Smooth muscle cell (in vitro differentiated cells): Measurements from ENCODE around the gene PHC3. TPM values are rescaled to one million over a fixed set of nuclear protein-coding genes. Genes with fewer than 3 reads are reported as not detected.

Source experiments
- DNase-seq: peaks from one replicate; lab custom pipeline; 2025; ENCODE audit not compliant: unreplicated experiment; lab: John Stamatoyannopoulos, UW
- H2AFZ ChIP-seq: fragments of 200-600 bp; sonication (generic); 2 replicates; pipeline ENCODE4 v1.6.0; 2016; ENCODE audit warnings: antibody characterized with exemption, low read depth, mild to moderate bottlenecking
- H3F3A ChIP-seq: fragments of 200-600 bp; sonication (generic); 2 replicates; pipeline ENCODE4 v1.6.0; 2017; ENCODE audit warnings: antibody characterized with exemption, low read depth
- H3K27ac ChIP-seq: fragments of 200-600 bp; sonication (generic); 2 replicates; pipeline ENCODE4 v1.5.1; 2016; ENCODE audit warnings: low read depth, mild to moderate bottlenecking
- H3K27me3 ChIP-seq: fragments of 200-600 bp; sonication (generic); 2 replicates; pipeline ENCODE4 v1.6.1; 2016; ENCODE audit warnings: low read depth, mild to moderate bottlenecking
- H3K36me3 ChIP-seq: fragments of 200-600 bp; sonication (generic); 2 replicates; pipeline ENCODE4 v1.5.1; 2016; ENCODE audit warnings: low read depth
- H3K4me1 ChIP-seq: fragments of 200-600 bp; sonication (generic); 2 replicates; pipeline ENCODE4 v1.5.1; 2016; ENCODE audit warnings: low read depth
- H3K4me2 ChIP-seq: fragments of 200-600 bp; sonication (generic); 2 replicates; pipeline ENCODE4 v1.6.0; 2016; ENCODE audit warnings: mild to moderate bottlenecking
- H3K4me3 ChIP-seq: fragments of 200-600 bp; sonication (generic); 2 replicates; pipeline ENCODE4 v1.5.1; 2016; ENCODE audit warnings: mild to moderate bottlenecking
- H3K79me2 ChIP-seq: fragments of 200-600 bp; sonication (generic); 2 replicates; pipeline ENCODE4 v1.6.0; 2016; ENCODE audit warnings: low read depth, mild to moderate bottlenecking
- H3K9ac ChIP-seq: fragments of 200-600 bp; sonication (generic); 2 replicates; pipeline ENCODE4 v1.6.0; 2016; ENCODE audit warnings: low read depth
- H3K9me3 ChIP-seq: fragments of 200-600 bp; sonication (generic); replicated peaks from 2 replicates; pipeline ENCODE4 v1.5.1; 2016; ENCODE audit warnings: low read depth
- H4K20me1 ChIP-seq: fragments of 200-600 bp; sonication (generic); 2 replicates; pipeline ENCODE4 v1.6.0; 2016; ENCODE audit warnings: low read depth
- WGBS: methylation state at CpG from one replicate; pipeline ENCODE4 v1.1.7; 2016; ENCODE audit warnings: low lambda C conversion rate; 5-methylcytosine and 5-hydroxymethylcytosine counted together
- polyA plus RNA-seq: library from polyadenylated mRNA; unstranded; fragments of >200 nt; fragmentation: Nextera tagmentation; extraction: Ambion mirVana; gene quantifications from 2 replicates; pipeline ENCODE4 v1.2.1, GENCODE V29; 2016
- total RNA-seq: library from RNA; depleted of rRNA; stranded (reverse); fragments of >200 nt; gene quantifications from 2 replicates; pipeline ENCODE4 v1.2.3, GENCODE V29; 2014
- TF ChIP-seq, protein P1 (sequence below): fragments of 200-600 bp; sonication (generic); IDR thresholded peaks from 2 replicates; pipeline ENCODE4 v1.5.1; 2017; ENCODE audit warnings: borderline replicate concordance, mild to moderate bottlenecking, antibody characterized with exemption; ENCODE audit not compliant: insufficient read depth, poor library complexity, severe bottlenecking

PHC3 gene
- total and polyA plus RNA-seq, 2 experiments from 2014 or later = 28.8 to 33.1 TPM

DNA sequence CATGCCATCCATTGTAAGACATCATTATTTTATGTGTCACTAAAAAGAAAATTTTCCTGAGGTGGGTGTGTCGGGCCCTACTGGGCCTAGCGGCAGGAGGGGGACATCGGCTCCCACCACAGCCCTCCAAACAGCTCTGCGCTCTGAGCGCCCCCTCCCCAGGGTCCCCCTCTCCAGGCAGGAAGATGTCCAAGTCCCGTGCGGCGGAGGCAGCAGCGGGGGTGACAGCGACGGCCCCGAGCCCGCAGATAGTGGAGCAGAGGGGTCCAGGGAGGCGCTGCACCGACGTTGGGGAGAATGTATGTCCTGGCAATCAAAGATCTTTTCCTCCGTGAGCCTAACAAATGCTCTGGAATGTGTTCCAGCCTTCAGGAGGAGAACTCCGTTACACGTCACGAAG is 119.5 kb downstream of the PHC3 start:
- no peaks in the 10 kb centered on the region for H3K4me1 ChIP-seq
- H3K9me3 ChIP-seq = no peaks in the 10 kb centered on the region
- H4K20me1 ChIP-seq = no peaks in the 10 kb centered on the region
- H3K27ac ChIP-seq = no peak overlapping the region
- H3K4me2 ChIP-seq = no peak overlapping the region
- no peak overlapping the region for H3K4me3 ChIP-seq
- no peaks in the 10 kb centered on the region for H3F3A ChIP-seq
- WGBS = 97% methylated on average over 20 of the region's 20 CpGs
- no peaks in the 10 kb centered on the region for H3K36me3 ChIP-seq
- TF ChIP-seq, protein P1, sequence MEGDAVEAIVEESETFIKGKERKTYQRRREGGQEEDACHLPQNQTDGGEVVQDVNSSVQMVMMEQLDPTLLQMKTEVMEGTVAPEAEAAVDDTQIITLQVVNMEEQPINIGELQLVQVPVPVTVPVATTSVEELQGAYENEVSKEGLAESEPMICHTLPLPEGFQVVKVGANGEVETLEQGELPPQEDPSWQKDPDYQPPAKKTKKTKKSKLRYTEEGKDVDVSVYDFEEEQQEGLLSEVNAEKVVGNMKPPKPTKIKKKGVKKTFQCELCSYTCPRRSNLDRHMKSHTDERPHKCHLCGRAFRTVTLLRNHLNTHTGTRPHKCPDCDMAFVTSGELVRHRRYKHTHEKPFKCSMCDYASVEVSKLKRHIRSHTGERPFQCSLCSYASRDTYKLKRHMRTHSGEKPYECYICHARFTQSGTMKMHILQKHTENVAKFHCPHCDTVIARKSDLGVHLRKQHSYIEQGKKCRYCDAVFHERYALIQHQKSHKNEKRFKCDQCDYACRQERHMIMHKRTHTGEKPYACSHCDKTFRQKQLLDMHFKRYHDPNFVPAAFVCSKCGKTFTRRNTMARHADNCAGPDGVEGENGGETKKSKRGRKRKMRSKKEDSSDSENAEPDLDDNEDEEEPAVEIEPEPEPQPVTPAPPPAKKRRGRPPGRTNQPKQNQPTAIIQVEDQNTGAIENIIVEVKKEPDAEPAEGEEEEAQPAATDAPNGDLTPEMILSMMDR = no peak
- DNase-seq = no peak
- H2AFZ ChIP-seq = no peak overlapping the region
- no peak overlapping the region for H3K9ac ChIP-seq
- no peaks in the 10 kb centered on the region for H3K27me3 ChIP-seq
- H3K79me2 ChIP-seq = no peaks in the 10 kb centered on the region

DNA sequence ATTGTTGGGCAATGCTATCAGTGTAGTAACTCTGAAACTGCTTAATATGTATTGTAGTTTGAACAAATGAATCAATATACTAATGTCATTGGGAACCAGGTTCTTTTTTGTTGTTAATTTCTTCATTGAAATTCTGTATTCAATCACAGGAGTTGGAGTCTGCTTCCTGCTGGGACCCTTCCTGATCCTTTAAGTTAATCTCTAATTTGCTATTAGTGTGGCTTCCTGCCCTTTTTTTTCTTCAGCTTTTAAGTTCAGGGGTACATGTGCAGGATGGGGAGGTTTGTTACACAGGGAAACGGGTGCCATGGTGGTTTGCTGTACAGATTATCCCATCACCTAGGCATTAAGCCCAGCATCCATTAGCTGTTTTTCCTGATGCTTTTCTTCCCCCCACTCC is 122.1 kb downstream of the PHC3 start:
- H3F3A ChIP-seq = no peaks in the 10 kb centered on the region

DNA sequence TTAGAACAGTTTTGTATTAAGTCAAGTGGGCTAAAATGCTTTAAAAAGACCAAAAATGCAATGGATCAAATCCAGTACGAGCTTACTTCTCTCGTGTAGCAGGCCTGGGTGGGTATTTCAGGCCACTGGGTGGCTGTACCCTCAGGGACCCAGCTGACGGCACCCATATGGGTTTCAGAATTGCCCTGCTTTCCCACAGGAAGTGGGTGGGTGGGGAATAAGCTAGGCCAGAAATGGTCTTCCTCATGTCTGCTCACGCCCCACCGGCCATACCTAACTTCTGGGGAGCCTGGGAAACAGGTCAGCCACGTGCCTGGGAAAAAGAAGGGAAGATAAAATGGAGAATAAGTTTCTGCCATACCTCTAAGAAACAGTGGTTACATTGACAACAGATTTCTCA is 123.4 kb downstream of the PHC3 start:
- H3K27me3 ChIP-seq = no peaks in the 10 kb centered on the region
- no peaks in the 10 kb centered on the region for H3K9me3 ChIP-seq
- no peak overlapping the region for H3K4me3 ChIP-seq
- H3K36me3 ChIP-seq = no peaks in the 10 kb centered on the region
- no peak for DNase-seq
- H3K4me1 ChIP-seq = no peaks in the 10 kb centered on the region
- H2AFZ ChIP-seq = no peak overlapping the region
- H3K4me2 ChIP-seq = no peak overlapping the region
- WGBS = 86% methylated on average over 6 of the region's 6 CpGs
- no peak overlapping the region for H3K27ac ChIP-seq
- no peaks in the 10 kb centered on the region for H4K20me1 ChIP-seq
- H3K9ac ChIP-seq = no peak overlapping the region
- no peaks in the 10 kb centered on the region for H3K79me2 ChIP-seq
- TF ChIP-seq, protein P1 = no peak
- H3F3A ChIP-seq = no peaks in the 10 kb centered on the region

More for the DNA sequence above, 122.1 kb downstream of the PHC3 start:
- Histone ChIP-seq H3K36me3 (no peaks in the 10 kb centered on the region), H3K4me1 (no peaks in the 10 kb centered on the region), H3K27ac (no peak overlapping the region), H3K4me2 (no peak overlapping the region), H3K4me3 (no peak overlapping the region), H3K9me3 (no peaks in the 10 kb centered on the region), H3K9ac (no peak overlapping the region), H3K27me3 (no peaks in the 10 kb centered on the region), H4K20me1 (no peaks in the 10 kb centered on the region), H3K79me2 (no peaks in the 10 kb centered on the region), H2AFZ (no peak overlapping the region)
- whole genome bisulfite sequencing = 63% methylated on average over 1 of the region's 1 CpG
- TF ChIP-seq, protein P1 = no peak
- no peak for DNase-seq

DNA sequence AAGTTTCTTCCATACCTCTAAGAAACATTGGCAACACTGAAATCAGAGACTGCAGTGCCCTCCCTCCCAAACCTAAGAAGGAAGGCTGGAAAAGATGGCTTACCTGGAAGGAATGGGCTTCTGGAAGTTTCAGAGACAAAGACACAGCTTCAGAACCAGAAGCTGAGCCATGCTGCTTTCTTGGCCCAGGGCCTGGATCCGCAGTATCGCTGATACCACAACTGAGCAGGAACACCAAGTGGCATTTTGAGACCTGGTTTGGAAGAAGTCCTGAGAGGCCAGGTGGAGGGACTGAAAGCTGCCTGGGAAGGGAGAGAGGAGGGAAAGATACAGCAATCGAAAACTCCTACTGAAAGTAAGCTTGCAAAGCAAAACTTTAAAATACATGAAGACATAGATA is 124.0 kb downstream of the PHC3 start:
- H3K9ac ChIP-seq = no peak overlapping the region
- TF ChIP-seq, protein P1 = no peak
- H4K20me1 ChIP-seq = no peaks in the 10 kb centered on the region
- no peak overlapping the region for H3K4me3 ChIP-seq
- no peak for DNase-seq
- H2AFZ ChIP-seq = no peak overlapping the region
- H3K27me3 ChIP-seq = no peaks in the 10 kb centered on the region
- H3F3A ChIP-seq = no peaks in the 10 kb centered on the region
- H3K9me3 ChIP-seq = no peaks in the 10 kb centered on the region
- no peaks in the 10 kb centered on the region for H3K4me1 ChIP-seq
- no peaks in the 10 kb centered on the region for H3K36me3 ChIP-seq
- no peak overlapping the region for H3K4me2 ChIP-seq
- WGBS = 91% methylated on average over 3 of the region's 3 CpGs
- no peak overlapping the region for H3K27ac ChIP-seq
- no peaks in the 10 kb centered on the region for H3K79me2 ChIP-seq
